Activated T-helper 1 cell treated with Interleukin-2 at 50 U/mL for 16 hours (primary cell): ENCODE data around the gene PHKB.

Experiments
- DNase-seq: peaks from one replicate; pipeline ENCODE4 v3.0.0-alpha.2; 2020; ENCODE audit warnings: low read depth

PHKB gene

DNA sequence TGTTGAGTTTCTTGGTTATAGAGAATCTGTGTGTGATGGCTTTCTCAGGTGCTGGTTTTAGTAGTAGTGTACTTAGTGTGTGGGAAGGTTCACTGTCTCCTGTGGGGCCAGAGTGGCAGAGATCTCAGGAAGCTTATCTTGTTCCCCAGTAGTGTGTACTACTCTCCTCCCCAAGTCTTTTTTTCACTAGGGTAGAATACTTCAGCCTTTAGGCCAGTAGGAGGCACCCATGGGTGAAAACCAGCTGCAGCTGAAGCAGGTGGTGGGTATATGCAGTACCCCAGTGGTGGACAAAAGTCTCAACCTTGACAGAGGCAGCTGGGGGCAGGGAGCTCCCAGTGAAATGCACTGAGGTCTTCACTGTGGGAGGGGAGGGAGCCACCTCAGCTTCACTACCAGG, 109.9 kb downstream of the PHKB start:
- no peak for DNase-seq

DNA sequence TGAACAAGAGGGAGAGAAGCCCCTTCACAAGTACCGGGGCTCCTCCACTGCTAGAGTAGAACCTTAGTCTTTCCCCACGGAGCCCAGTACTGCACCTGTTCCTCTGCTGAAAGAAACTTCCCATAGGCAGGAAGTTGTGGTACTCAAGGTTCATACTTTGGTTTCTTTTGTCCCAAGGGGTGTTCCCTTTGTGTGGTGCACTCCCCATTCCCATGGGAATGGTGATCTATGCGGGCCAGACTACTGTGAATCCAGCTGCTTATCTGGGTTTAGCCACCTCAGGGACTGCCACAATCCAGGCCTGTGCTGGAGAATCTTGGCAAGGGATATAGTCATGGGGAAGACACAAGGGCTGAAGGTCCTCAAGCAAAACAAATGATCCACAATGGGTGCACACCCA, 110.6 kb downstream of the PHKB start:
- DNase-seq, result no peak

DNA sequence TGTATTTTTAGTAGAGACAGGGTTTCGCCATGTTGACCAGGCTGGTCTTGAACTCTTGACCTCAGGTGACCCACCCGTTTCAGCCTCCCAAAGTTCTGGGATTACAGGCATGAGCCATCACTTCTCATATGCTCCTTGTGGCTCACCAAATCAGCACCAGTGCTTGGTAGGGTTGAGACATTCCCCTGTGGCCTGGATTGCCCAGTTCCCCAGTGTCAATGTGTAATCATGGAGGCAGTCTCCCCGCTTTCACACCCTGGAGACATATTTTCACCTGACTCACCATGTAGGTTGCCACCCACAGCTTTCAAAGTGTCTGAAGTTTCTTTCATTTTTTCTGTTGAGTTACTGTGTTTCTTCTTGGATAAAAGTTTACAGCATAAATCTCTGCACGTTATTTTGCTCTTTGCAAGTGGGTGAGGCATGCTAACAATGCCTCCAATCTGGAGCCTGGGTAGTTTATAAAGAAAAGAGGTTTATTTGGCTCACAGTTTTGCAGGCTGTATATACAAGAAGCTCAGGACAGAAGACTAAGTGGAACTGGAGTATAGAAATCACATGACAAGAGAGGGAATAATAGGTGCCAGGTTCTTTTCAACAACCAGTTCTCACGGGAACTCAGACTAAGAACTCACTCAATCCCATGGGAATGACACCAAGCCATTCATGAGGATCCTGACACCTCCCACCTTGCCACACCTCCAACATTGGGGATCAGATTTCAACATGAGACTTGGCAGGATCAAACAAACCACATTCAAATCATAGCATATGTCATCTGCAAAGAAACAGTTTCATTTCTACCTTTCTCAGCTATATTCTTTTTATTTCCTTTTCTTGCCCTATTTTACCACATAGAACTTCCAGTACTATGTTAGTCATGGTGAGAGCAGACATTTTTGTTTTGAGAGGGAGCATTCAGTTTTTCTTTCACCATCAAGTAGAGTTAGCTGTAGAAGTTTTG, 113.2 kb downstream of the PHKB start:
- DNase-seq, result no peak

DNA sequence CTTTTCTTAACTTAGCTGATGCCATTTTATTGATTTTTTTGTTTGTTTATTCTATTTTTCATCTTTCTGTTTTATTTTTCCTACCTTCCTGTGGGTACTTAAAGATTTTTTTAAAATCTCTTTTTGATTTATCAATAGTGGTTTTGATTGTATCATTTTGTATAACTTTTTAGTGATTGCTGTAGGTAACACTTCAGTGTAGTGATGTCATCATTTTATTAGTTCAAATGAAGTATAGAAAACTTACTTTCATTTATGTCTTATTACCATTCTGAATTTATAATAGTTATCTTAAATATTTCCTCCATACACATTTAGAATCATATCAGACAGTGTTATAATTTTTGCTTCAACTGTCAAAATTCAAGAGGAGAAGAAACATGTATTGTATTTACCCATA, 115.9 kb downstream of the PHKB start:
- no peak for DNase-seq

DNA sequence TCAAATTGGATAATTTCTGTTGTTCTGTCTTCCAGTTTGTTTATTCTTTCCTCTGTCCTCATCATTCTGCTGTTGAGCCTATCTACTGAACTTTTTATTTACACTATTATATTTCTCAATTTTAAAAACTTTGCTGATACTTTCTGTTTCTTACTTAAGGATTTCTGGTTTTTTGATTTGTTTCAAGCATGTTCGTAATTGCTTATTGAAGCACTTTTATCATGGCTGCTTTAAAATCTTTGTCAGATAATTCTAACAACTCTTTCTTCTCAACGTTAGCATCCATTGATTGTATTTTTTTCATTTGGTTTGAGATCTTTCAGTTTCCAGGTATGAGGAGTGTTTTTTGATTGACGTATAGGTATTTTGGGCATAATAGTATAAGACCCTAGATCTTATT, 116.9 kb downstream of the PHKB start:
- DNase-seq, result no peak

DNA sequence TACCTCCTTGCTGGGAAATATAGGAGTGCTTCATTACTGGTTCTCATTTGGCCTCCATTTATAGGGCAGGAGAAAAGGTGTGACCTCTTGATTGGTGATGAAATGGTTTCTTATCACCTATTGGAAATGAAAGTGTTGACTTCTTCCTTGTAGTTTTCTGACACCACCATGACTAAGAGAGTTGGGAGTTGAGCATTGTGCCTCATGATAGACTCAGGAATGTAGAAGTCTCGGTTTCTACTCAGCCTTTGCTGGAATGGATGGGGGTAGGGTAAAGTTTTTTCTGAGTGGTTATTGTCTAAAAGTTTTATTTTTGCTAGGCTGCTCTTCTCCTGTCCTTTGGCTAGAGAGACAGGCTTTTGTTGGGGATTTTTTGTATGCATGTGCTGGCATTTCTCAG, 117.4 kb downstream of the PHKB start:
- no peak for DNase-seq

DNA sequence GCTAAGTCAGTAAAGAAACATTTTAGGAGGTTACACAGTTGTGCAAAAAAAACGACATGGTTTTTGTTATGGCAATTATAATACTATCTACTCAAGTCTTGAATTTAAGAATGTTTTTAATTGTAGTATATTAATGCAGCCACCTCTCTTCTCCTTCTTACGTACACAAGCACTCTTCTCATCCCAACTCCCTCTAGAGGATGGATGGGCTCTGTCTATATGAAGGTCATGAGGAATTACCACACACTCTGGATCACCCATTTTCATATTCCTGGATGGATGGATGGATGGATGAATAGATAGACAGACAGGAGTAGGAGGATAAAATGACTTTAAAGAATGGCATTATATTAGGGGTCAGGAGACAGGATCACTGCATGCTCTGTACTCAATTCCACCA, 120.0 kb downstream of the PHKB start:
- DNase-seq, result no peak

DNA sequence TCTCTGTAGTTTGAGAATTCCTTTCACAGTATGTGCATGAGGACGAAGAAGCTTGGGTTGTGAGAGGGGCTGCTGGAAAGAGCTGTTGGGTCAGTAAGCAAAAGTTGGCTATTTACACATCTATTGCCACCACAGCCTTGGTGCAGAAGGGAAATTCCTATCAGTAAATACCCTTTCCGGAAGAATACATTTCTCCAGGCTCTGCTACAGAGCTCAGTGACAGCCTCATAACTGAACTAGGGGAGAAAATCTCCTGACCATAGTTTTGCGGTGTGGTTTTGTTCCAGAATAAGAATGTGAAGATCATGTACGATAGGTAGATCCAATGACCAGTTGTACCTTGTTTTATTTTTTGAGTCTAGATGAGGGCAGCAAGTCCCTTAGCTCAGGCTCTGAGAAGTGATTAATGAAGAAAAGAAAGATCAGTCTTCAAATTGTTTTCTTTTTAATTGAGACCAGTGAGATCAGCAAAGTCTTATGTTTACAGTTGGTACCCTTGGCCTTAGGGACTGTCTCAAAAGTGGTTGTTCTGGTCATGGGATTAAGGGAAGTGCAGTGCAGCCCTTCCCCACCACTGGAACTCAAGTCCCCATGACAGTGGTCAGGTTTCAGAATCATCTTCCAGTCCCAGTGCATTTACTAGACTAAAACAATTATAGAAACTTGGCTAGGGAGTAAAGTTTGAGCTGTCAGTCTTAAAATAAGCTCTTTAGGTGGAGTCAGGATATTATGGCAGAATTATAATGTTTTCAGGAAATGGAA, 123.5 kb downstream of the PHKB start:
- DNase-seq, result no peak

DNA sequence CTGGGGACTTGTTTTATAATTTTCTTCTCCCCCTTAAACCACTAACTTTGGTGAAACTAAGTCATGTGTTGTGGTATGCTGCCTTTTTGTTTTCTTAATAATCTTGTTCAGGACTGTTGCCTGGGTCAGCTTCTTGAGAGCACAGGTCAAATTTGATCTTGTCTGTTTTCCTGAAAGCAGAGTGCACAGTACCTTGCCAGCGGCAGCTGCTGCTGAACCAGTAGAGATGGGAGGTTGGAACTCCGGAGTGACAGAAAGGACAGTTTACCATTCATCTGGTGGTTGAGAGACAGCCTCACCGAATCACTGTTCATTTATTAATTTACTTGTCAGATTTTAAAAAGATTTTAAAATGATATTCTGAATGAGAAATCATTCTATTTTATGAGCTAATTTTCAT, 125.0 kb downstream of the PHKB start:
- no peak for DNase-seq

DNA sequence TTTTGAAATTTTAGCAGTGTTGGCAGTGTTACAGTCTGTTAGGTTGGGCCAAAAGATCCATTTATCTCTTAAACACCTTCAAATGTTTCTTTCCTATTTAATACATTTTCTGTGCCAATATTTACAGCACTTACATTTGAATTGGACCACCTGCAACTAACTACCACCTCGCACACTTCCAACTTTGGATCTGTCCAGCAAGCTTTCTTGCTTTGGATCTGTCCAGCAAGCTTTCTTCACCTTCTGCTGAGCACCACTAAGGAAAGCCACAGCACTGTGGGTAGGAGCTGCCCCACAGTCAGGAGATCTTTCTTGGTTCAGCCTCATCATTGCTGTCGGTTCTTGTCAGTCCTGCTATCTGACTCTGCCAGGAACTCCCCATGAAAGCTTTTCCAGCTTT, 129.3 kb downstream of the PHKB start:
- DNase-seq, result no peak

DNA sequence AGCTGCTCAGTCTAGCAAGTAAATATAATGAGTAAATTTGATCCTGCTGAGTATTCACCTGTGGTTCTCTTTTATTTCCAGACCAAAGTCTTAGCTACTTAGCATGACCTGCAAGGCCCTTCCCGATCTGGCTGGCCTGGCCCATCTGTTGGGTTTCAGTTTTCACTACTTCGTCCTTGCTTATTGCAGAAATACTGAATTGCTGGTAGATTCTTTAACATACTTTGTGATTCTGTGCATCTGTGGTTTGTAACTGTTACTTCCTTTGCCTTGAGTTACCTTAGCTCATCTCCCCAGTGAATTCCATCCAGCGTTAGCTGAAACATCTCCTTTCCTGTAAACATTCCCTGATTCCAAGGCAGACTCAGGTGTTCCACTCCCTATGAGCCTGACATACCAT, 131.1 kb downstream of the PHKB start:
- no peak for DNase-seq

DNA sequence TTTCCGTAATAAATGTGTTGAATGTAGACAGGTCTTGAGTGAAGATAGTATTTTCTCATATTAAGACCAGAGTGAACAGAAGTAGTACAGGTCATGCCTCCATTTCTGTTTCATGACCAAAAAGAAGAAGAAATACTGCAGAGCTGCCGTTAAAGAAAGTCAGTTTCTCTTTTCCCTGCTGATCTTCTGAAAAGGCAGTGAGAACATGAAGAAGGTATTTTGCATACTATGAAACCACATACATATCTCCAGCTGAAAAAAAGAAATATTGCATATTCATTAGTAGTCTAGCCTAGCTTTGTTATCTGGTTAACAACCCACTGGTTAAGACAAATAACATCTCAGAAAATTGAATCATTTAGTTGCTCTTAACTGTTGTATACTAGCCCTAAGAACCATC, 138.4 kb downstream of the PHKB start:
- DNase-seq, result no peak

DNA sequence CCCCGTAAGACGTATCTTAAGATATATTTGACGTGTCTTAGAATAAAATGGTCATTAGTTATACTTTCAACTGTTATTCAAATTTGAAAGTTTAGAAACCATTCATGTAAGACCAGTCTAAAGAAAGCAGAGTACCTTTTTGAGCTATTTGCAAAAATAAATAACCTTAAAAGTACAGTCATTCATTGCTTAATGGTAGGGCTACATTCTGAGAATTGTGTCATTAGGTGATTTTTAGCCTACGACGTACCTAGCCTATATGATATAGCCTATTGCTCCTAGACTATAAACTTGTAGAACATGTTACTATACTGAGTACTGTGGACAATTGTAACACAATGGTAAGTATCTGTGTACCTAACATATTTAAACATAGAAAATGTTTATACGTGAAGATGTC, 139.2 kb downstream of the PHKB start:
- DNase-seq, result no peak

DNA sequence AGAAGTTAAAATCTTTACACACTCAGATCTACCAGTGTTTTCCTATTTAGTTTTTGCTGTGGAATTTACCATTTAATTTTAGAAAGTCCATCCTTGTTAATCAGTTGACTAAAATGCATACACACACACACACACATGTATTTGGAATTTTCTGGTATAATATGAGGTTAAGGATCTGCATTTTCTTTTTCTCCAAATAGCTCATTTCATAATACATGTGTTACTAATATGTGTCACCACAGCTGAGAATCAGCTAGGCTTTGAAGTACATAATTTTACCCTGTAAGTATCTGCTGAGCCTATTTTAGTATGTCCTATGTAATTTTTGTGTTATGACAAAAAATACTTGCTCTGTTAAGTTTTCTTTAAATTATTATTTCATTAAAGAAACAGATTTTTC, 143.2 kb downstream of the PHKB start:
- no peak for DNase-seq

DNA sequence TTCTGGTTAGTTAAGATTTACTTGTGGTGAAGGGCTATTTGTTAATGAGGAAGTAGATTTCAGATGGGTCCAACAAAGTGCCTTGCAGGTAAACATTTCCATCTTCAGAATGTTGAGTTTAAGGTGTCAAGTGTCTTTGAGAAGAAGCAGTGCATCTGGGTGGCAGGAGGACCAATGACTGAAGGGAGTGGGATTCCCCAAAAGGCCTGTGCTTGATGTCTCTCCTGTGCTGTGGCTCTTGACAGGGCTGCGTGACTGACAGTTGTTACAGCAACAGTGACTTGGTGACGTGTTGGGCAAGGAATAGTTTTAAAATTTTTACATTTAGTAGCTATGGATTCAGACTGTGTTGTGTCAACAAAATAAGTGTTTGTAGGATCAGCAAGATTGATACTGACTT, 149.9 kb downstream of the PHKB start:
- no peak for DNase-seq

DNA sequence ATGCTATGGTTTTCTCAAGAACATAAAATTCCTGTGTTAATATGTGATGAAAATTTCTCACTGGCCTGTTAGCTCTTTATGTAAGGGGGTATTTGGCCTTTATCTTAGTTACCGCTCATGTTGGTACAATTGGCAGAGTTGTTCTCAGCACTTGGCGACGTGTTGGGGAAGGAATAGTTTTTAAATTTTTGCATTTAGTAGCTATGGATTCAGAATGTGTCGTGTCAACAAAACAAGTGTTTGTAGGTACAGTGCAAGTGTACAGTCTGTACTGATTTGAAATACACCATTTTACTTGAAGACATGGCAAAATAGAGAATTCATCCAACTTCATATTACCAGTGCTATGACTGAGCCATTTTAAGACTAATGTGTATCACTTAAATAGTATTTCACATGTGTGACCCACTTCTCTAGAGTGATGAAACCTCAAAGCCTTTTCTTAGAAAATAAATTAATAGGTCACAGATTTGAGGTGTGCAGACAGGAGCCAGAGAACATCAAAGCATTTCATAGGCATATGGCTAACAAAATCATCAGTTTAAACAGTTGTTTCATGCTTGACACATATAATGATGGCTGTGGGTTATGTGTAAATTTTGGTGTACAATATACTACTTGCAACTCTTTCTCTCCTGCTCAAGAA, 150.8 kb downstream of the PHKB start:
- no peak for DNase-seq

DNA sequence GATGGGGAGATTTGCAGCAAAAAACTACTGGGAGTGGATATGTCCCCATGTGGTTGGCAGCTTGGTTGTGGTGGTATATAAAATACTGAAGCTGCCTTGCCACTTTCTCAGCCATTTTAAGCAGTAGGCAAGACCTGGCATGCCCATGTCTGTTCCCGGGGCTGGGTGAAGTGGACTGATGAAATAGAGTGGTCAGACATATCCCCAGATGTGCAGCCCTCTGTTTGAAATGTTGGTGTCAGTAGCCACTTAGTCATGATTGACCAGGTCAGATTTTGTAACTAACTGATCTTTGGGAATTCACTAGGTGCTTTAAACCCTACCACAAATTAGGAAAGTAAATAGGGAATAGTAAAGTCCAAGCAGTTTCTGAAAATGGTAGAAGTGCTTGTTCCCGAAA, 151.6 kb downstream of the PHKB start:
- no peak for DNase-seq

DNA sequence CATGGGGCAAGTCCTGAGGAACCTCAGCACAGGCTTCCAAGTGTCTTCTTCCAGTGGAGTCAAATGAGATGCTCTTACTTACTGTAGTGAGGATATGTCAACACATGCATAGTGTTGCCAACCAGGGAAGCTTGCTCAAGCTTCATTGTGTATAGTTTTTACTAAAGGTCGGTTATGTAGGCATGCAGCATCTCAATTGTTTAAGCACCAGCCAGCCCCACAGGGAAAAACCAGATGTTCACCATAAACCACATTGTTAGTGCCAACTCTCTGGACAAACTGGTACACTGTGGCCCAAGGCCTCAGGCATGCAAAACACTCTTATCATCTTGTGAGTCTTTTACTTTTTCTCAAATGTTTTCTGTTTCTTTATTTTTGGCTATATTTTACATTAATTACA, 152.1 kb downstream of the PHKB start:
- no peak for DNase-seq

DNA sequence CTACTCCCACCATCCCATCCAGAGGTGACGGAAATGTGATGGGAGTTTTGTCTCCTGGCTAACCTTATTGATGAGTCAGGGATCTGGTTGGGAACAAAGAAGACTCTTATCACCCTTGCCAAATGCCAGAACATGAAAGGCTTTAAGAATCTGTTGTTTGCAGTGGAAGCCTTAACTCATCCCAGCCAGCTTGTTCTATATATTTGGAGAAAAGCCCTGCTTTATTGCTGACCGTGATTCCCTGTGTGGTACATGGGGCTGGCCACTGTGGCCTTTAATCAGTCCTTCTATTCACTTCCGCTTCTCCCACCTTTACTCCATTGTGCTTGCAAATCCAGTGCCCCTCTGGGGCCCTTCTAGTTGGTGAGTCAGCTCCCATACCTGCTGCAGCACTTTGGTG, 156.6 kb downstream of the PHKB start:
- no peak for DNase-seq

DNA sequence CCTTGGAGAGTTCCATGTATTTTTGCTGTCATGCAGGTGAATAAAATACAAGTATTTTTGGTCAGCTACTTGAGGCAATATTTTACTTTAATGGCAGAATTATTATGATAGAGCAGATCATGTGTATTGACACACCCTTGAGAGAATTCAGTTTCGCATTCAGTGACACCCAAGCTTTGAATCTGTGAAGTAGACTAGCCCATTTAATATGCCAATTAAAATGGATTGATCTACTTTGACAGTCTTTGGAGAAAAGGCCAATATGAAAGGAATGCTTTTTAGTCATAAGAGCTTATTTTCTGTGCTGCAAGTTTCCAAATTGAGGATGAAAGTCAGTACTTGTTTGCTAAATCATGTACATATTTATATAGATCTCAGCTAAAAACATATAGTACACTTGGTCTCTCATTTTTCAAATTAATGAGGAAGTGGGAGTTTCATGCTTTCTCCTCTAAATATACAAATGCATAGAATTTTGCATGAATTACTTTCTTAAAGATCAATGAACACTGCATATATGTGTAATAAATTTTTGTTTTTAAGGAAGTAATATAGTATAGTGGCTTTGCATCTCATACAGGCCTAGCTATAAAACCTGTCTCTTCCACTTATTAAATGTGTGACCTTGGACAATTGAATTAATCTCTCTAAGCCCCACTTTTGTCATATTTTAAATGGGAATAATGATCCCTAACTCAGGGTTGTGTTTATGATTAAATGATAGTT, 161.5 kb downstream of the PHKB start:
- DNase-seq, result no peak

DNA sequence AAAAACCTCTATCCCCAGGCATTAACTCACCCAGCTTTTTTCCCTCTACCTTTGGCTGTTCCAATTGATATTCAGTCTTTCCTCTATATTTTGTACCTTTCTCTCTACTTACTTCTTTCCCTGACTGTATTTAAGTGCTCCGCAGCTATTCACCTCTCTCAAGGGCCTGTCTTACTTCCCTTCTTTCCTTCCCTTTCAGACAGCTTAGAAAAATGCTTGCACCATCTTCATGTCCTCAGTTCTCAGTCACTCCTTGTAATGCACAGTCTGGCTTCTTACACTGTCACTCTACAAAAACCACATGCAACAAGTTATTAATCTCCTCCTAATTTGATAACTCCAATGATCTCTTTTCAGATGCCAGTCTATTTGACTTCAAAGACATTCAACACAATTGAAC, 163.4 kb downstream of the PHKB start:
- DNase-seq, result no peak

DNA sequence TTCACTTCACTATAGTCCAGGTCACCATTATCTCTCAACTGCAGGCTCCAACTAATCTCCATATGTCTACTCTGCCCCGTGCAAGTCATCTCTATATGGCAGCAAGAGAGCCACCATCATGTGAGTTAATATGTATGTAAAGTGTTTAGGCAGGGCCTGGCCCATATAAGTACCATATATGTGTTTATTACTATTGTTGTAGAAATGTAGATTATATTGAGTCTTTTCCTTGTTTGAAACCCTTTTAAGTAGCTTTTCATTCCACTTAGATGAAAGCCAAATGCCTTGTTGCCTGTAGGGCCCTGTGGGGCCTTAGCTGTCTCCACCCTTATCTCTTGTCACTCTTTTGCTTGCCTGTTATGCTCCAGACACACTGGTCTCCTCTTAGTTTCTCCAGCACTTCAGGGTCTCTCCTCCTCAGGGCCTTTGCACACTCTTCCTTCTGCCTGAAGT, 164.0 kb downstream of the PHKB start:
- no peak for DNase-seq
